H9 (cell line): ENCODE results near the gene PELI2. TPM values are rescaled to one million over a fixed set of nuclear protein-coding genes. Genes with fewer than 3 reads are reported as not detected.
A peak's percentile ranks its signal among the peaks of the same experiment; 100 is the strongest.

ENCODE experiments used
- DNase-seq: peaks from one replicate; pipeline ENCODE4 v3.0.0-alpha.2; 2017
- H2AFZ ChIP-seq: one replicate; pipeline ENCODE4 v1.6.1; 2013; ENCODE audit warnings: mild to moderate bottlenecking, low read length, control low read depth, moderate library complexity
- H2AK5ac ChIP-seq: 2 replicates; pipeline ENCODE4 v1.6.1; 2013; ENCODE audit warnings: low read length, control low read depth, mixed read lengths; ENCODE audit not compliant: insufficient read length
- H2BK120ac ChIP-seq: one replicate; pipeline ENCODE4 v1.6.1; 2013; ENCODE audit warnings: low read depth, mild to moderate bottlenecking, low read length, control low read depth, inconsistent platforms; ENCODE audit not compliant: poor library complexity, severe bottlenecking
- H2BK12ac ChIP-seq: 2 replicates; pipeline ENCODE4 v1.6.1; 2013; ENCODE audit warnings: low read length, control low read depth, mixed read lengths, low read depth; ENCODE audit not compliant: insufficient read length
- H2BK15ac ChIP-seq: 2 replicates; pipeline ENCODE4 v1.6.1; 2013; ENCODE audit warnings: low read depth, low read length, control low read depth
- H2BK20ac ChIP-seq: one replicate; pipeline ENCODE4 v1.6.1; 2013; ENCODE audit warnings: low read depth, mild to moderate bottlenecking, low read length, control low read depth, inconsistent platforms; ENCODE audit not compliant: poor library complexity, severe bottlenecking
- H2BK5ac ChIP-seq: 2 replicates; pipeline ENCODE4 v1.6.1; 2013; ENCODE audit warnings: low read length, control low read depth, mixed read lengths; ENCODE audit not compliant: insufficient read length
- H3K14ac ChIP-seq: 2 replicates; pipeline ENCODE4 v1.6.1; 2013; ENCODE audit warnings: low read length, control low read depth; ENCODE audit not compliant: insufficient read depth
- H3K18ac ChIP-seq: 2 replicates; pipeline ENCODE4 v1.6.1; 2013; ENCODE audit warnings: low read depth, mild to moderate bottlenecking, mixed read lengths, low read length, control low read depth; ENCODE audit not compliant: insufficient read length
- H3K23ac ChIP-seq: 2 replicates; pipeline ENCODE4 v1.6.1; 2013; ENCODE audit warnings: low read length, control low read depth, mixed read lengths, low read depth; ENCODE audit not compliant: insufficient read length
- H3K23me2 ChIP-seq: 2 replicates; pipeline ENCODE4 v1.6.1; 2013; ENCODE audit warnings: low read depth, mild to moderate bottlenecking, mixed read lengths, low read length, control low read depth; ENCODE audit not compliant: insufficient read length, poor library complexity, severe bottlenecking
- H3K27ac ChIP-seq: 2 replicates; pipeline ENCODE4 v1.5.1; 2013; ENCODE audit warnings: low read length, control low read depth, mixed read lengths, low read depth; ENCODE audit not compliant: insufficient read length
- H3K27me3 ChIP-seq: 2 replicates; pipeline ENCODE4 v1.6.1; 2013; ENCODE audit warnings: low read length, control low read depth, inconsistent platforms; ENCODE audit not compliant: insufficient read depth
- H3K4ac ChIP-seq: 2 replicates; pipeline ENCODE4 v1.6.1; 2013; ENCODE audit warnings: low read depth, mild to moderate bottlenecking, control low read depth, inconsistent platforms, low read length, moderate library complexity
- H3K4me1 ChIP-seq: 2 replicates; pipeline ENCODE4 v1.6.1; 2013; ENCODE audit warnings: low read length, control low read depth, inconsistent platforms; ENCODE audit not compliant: insufficient read depth
- H3K4me2 ChIP-seq: 2 replicates; pipeline ENCODE4 v1.6.1; 2013; ENCODE audit warnings: low read length, control low read depth, mixed read lengths; ENCODE audit not compliant: insufficient read length, insufficient read depth
- H3K56ac ChIP-seq: 2 replicates; pipeline ENCODE4 v1.6.1; 2013; ENCODE audit warnings: low read depth, mild to moderate bottlenecking, mixed read lengths, low read length, control low read depth; ENCODE audit not compliant: insufficient read length
- H3K79me1 ChIP-seq: 2 replicates; pipeline ENCODE4 v1.6.1; 2013; ENCODE audit warnings: low read depth, mild to moderate bottlenecking, moderate library complexity, low read length, control low read depth, inconsistent platforms; ENCODE audit not compliant: insufficient read depth, poor library complexity, severe bottlenecking
- H3K79me2 ChIP-seq: 2 replicates; pipeline ENCODE4 v1.6.1; 2013; ENCODE audit warnings: low read length, control low read depth, inconsistent platforms; ENCODE audit not compliant: insufficient read depth
- H3K9ac ChIP-seq: 2 replicates; pipeline ENCODE4 v1.6.1; 2013; ENCODE audit warnings: low read length, control low read depth, mixed read lengths; ENCODE audit not compliant: insufficient read length; ENCODE audit errors: extremely low read depth
- H3K9me3 ChIP-seq: one replicate; pipeline ENCODE4 v1.6.1; 2013; ENCODE audit warnings: low read depth, low read length, inconsistent platforms; ENCODE audit not compliant: control insufficient read depth
- H3T11ph ChIP-seq: one replicate; pipeline ENCODE4 v1.6.1; 2013; ENCODE audit warnings: mild to moderate bottlenecking, low read length, control low read depth, inconsistent platforms
- H4K20me1 ChIP-seq: one replicate; pipeline ENCODE4 v1.6.1; 2013; ENCODE audit not compliant: control insufficient read depth, insufficient read length, insufficient read depth
- H4K5ac ChIP-seq: 2 replicates; pipeline ENCODE4 v1.6.1; 2013; ENCODE audit warnings: low read depth, mild to moderate bottlenecking, mixed read lengths, low read length, control low read depth; ENCODE audit not compliant: insufficient read length
- H4K8ac ChIP-seq: replicated peaks from 2 replicates; pipeline ENCODE4 v1.6.1; 2013; ENCODE audit warnings: low read length, control low read depth, mixed read lengths, low read depth; ENCODE audit not compliant: insufficient read length
- H4K91ac ChIP-seq: 2 replicates; pipeline ENCODE4 v1.6.1; 2013; ENCODE audit warnings: low read depth, mild to moderate bottlenecking, moderate library complexity, mixed read lengths, low read length, control low read depth; ENCODE audit not compliant: insufficient read length
- H3K27ac Mint-ChIP-seq, 3 experiments: 2 replicates in 2 of 3; 3 replicates in 1 of 3; pipeline ENCODE4 v1.8.0; 2020 to 2021; ENCODE audit warnings: mixed read lengths in 3 of 3, mild to moderate bottlenecking in 1 of 3, moderate library complexity in 1 of 3
- H3K27me3 Mint-ChIP-seq: 2 replicates; pipeline ENCODE4 v1.8.0; 2021; ENCODE audit warnings: low read depth, mild to moderate bottlenecking, moderate library complexity, mixed read lengths
- H3K36me3 Mint-ChIP-seq, 3 experiments: 2 replicates in 2 of 3; 3 replicates in 1 of 3; pipeline ENCODE4 v1.8.0; 2020 to 2021; ENCODE audit warnings: low read depth in 3 of 3, mixed read lengths in 3 of 3; ENCODE audit not compliant: insufficient read depth in 1 of 3
- H3K4me1 Mint-ChIP-seq, 2 experiments: 2 replicates each; pipeline ENCODE4 v1.8.0; 2020; ENCODE audit warnings: mixed read lengths in 2 of 2
- H3K4me3 Mint-ChIP-seq, 2 experiments: 2 replicates in 1 of 2; 3 replicates in 1 of 2; pipeline ENCODE4 v1.8.0; 2020 to 2021; ENCODE audit warnings: mild to moderate bottlenecking in 2 of 2, mixed read lengths in 2 of 2, moderate library complexity in 1 of 2
- H3K9me3 Mint-ChIP-seq, 2 experiments: 2 replicates in 1 of 2; 3 replicates in 1 of 2; pipeline ENCODE4 v1.8.0; 2020; ENCODE audit warnings: mild to moderate bottlenecking in 2 of 2, mixed read lengths in 2 of 2, moderate library complexity in 1 of 2
- WGBS: extraction: QIAGEN DNeasy Blood & Tissue Kit; methylation state at CpG from one replicate; pipeline ENCODE4 v1.1.7; 2013; ENCODE audit warnings: missing lambda C conversion rate, low lambda C conversion rate, mixed read lengths; ENCODE audit not compliant: insufficient read length; ENCODE audit errors: extremely low coverage; 5-methylcytosine and 5-hydroxymethylcytosine counted together
- total RNA-seq: library from RNA; stranded (reverse); gene quantifications from 2 replicates; pipeline ENCODE4 v1.2.1, GENCODE V29; 2021
- TF ChIP-seq, protein P1 (sequence below): fragments of 200-600 bp; sonication (generic); conservative IDR thresholded peaks from 3 replicates; pipeline ENCODE4 v1.8.0; 2021; ENCODE audit warnings: antibody characterized with exemption, mild to moderate bottlenecking

Gene PELI2
- total RNA-seq, 1 experiment from 2014 or later: 18.0 TPM

DNA sequence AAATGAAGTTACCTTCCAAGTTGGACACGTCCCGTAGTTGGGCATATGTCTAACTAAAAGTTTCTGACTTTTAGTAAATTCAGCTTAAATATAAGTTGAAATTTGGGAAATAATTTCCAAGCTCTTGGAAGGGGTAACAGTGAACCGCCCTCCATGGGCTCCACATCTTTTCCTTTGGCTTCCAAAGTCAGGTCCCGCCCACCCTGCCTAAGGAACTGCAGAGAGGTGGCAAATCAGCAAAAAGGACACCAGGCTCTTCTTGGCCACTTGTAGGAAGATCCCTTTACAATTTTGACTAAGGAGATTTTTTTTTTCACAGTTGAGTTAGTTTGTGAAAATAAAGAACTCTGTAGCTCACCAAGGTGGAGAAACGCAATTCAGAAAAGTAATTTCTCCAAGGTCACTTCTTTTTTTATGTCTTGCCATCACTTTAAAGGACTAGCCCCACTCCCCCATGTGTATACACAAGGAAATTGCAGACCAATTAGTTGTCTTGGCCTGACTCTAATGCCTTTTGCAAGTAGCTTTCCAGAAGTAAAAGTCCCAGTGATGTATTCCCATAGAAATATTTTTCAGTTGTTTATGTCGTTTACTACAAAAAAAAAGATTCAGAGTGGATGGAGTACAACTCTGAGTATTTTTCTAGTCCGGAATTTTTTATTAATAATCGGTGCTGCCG, 181.2 kb downstream of the PELI2 start:
- no peaks in the 10 kb centered on the region for H3K4me1 ChIP-seq
- no peak overlapping the region; a peak in 1 of 7 replicates for H3K27ac Mint-ChIP-seq
- H3K27me3 Mint-ChIP-seq: no peaks in the 10 kb centered on the region
- no peaks in the 10 kb centered on the region for H3K23me2 ChIP-seq
- TF ChIP-seq, protein P1, sequence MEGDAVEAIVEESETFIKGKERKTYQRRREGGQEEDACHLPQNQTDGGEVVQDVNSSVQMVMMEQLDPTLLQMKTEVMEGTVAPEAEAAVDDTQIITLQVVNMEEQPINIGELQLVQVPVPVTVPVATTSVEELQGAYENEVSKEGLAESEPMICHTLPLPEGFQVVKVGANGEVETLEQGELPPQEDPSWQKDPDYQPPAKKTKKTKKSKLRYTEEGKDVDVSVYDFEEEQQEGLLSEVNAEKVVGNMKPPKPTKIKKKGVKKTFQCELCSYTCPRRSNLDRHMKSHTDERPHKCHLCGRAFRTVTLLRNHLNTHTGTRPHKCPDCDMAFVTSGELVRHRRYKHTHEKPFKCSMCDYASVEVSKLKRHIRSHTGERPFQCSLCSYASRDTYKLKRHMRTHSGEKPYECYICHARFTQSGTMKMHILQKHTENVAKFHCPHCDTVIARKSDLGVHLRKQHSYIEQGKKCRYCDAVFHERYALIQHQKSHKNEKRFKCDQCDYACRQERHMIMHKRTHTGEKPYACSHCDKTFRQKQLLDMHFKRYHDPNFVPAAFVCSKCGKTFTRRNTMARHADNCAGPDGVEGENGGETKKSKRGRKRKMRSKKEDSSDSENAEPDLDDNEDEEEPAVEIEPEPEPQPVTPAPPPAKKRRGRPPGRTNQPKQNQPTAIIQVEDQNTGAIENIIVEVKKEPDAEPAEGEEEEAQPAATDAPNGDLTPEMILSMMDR: peak; percentile 42; the same call in 2 of the 3 replicates
- no peak overlapping the region for H4K5ac ChIP-seq
- H2BK12ac ChIP-seq: no peak overlapping the region
- H3K4me1 Mint-ChIP-seq: 0 out of 4 replicates have a peak, but pooled peaks cover 0 to 2% of the 10 kb centered on the region in 2 experiments
- no peak overlapping the region for H3K14ac ChIP-seq
- H3K27ac ChIP-seq: no peak overlapping the region
- no peak overlapping the region for H2BK120ac ChIP-seq
- no peaks in the 10 kb centered on the region for H3K9me3 Mint-ChIP-seq
- no peaks in the 10 kb centered on the region for H4K20me1 ChIP-seq
- no peak overlapping the region for H2BK15ac ChIP-seq
- no peak overlapping the region for H2AK5ac ChIP-seq
- no peaks in the 10 kb centered on the region for H3K79me2 ChIP-seq
- H2BK5ac ChIP-seq: no peak overlapping the region
- H3K9ac ChIP-seq: no peak overlapping the region
- no peak overlapping the region for H3K18ac ChIP-seq
- no peak overlapping the region for H3K4me2 ChIP-seq
- H3K36me3 Mint-ChIP-seq: peaks cover 0 to 4% (median 0%) of the 10 kb centered on the region in 3 experiments; a peak in 3 of 7 replicates
- H3K23ac ChIP-seq: no peak overlapping the region
- H3K9me3 ChIP-seq: no peaks in the 10 kb centered on the region
- no peak overlapping the region for H2BK20ac ChIP-seq
- H3K4ac ChIP-seq: no peak overlapping the region
- no peak for DNase-seq
- no peak overlapping the region for H4K91ac ChIP-seq
- no peak overlapping the region for H3T11ph ChIP-seq
- WGBS: no CpG with 5 or more reads among the region's 9 CpGs
- no peak overlapping the region for H3K4me3 Mint-ChIP-seq
- no peaks in the 10 kb centered on the region for H3K79me1 ChIP-seq
- H2AFZ ChIP-seq: no peak overlapping the region
- H4K8ac ChIP-seq: no peak overlapping the region
- H3K56ac ChIP-seq: no peak overlapping the region
- H3K27me3 ChIP-seq: no peaks in the 10 kb centered on the region
